Transverse colon (tissue), 4 donors: ENCODE data around the gene ZNF12. TPM values are rescaled to one million over a fixed set of nuclear protein-coding genes. Genes with fewer than 3 reads are reported as not detected.

Experiments used
- DNase-seq: peaks from one replicate; pipeline ENCODE4 v3.0.0-alpha.2; 2019
- H3K27ac ChIP-seq, 4 donors: fragments of 200-600 bp; sonication (generic); 2 replicates each; pipeline ENCODE4 v1.5.1; 2016 to 2018; ENCODE audit warnings: inconsistent platforms in 4 of 4
- H3K27me3 ChIP-seq: fragments of 200-600 bp; sonication (generic); 2 replicates; pipeline ENCODE4 v1.5.1; 2017; ENCODE audit warnings: inconsistent platforms
- H3K36me3 ChIP-seq, 4 donors: fragments of 200-600 bp; sonication (generic); 2 replicates each; pipeline ENCODE4 v1.5.1; 2017 to 2019; ENCODE audit warnings: inconsistent platforms in 4 of 4
- H3K4me1 ChIP-seq, 4 donors: fragments of 200-600 bp; sonication (generic); 2 replicates each; pipeline ENCODE4 v1.5.1; 2017 to 2020; ENCODE audit warnings: inconsistent platforms in 4 of 4
- H3K4me3 ChIP-seq, 4 donors: fragments of 200-600 bp; sonication (generic); 1 replicate in 1 of 4; 2 replicates in 3 of 4; pipeline versions ENCODE4 v1.5.1 to v1.6.1; 2017 to 2019; ENCODE audit warnings: inconsistent platforms in 4 of 4
- H3K9me3 ChIP-seq, 2 donors: fragments of 200-600 bp; sonication (generic); 2 replicates each; pipeline ENCODE4 v1.5.1; 2017 to 2019; ENCODE audit warnings: inconsistent platforms in 2 of 2
- EP300 ChIP-seq: sonication (generic); formaldehyde crosslinking; IDR thresholded peaks from one replicate; pipeline ENCODE4 v1.6.1; 2017; ENCODE audit warnings: antibody characterized with exemption, low read depth
- POLR2A ChIP-seq: fragments of 450-650 bp; IDR thresholded peaks from one replicate; pipeline ENCODE4 v1.6.1; 2016; ENCODE audit warnings: antibody characterized with exemption, mild to moderate bottlenecking, moderate library complexity
- POLR2AphosphoS5 ChIP-seq, 3 donors: sonication (generic); formaldehyde crosslinking; IDR thresholded peaks; one replicate each; pipeline ENCODE4 v1.6.1; 2016; ENCODE audit warnings: antibody characterized with exemption in 3 of 3
- WGBS, 2 donors: methylation state at CpG; one replicate each; pipeline ENCODE4 v1.1.5; 2018; ENCODE audit warnings: low coverage in 1 of 2; 5-methylcytosine and 5-hydroxymethylcytosine counted together
- in situ Hi-C, 4 donors: fragments of 200-750 bp; cut with MboI; loops; one replicate each; pipeline versions ENCODE4 v1.15.0 to v1.15.1; 2017; ENCODE audit warnings: low sequenced_read_pairs in 3 of 4, low pct_ligation_motif_present in 1 of 4, low pct_unique_long_range_greater_than_20kb in 1 of 4
- intact Hi-C: fragments of 100-400 bp; cut with DNase I; formaldehyde crosslinking; loops from one replicate; pipeline ENCODE4 v1.15.1; 2023; ENCODE audit warnings: low total_unique reads
- total RNA-seq, 4 donors: library from RNA; depleted of rRNA; stranded (reverse); fragments of >200 nt; gene quantifications; one replicate each; pipeline ENCODE4 v1.1.0, GENCODE V29; 2016
- TF ChIP-seq, protein P1 (sequence below), 5 experiments: fragments of 200-600 bp in 3 of 5; fragments of 450-650 bp in 2 of 5; sonication (generic) in 3 of 5; IDR thresholded peaks; 1 replicate in 2 of 5; 2 replicates in 3 of 5; pipeline ENCODE4 v1.5.1; 2016 to 2017; ENCODE audit warnings: antibody characterized with exemption in 5 of 5, inconsistent platforms in 3 of 5, mild to moderate bottlenecking in 2 of 5, moderate library complexity in 1 of 5

Gene ZNF12
- total RNA-seq, 4 donors from 2014 or later = 17.5 to 171 (median 33.8) TPM

GRCh38 chr7:6650086-6650485, 56.7 kb downstream of the ZNF12 start:
- no peak for TF ChIP-seq EP300
- TF ChIP-seq POLR2AphosphoS5 (IDR thresholded peaks at IDR 0.05) = no peak
- TF ChIP-seq, protein P1, sequence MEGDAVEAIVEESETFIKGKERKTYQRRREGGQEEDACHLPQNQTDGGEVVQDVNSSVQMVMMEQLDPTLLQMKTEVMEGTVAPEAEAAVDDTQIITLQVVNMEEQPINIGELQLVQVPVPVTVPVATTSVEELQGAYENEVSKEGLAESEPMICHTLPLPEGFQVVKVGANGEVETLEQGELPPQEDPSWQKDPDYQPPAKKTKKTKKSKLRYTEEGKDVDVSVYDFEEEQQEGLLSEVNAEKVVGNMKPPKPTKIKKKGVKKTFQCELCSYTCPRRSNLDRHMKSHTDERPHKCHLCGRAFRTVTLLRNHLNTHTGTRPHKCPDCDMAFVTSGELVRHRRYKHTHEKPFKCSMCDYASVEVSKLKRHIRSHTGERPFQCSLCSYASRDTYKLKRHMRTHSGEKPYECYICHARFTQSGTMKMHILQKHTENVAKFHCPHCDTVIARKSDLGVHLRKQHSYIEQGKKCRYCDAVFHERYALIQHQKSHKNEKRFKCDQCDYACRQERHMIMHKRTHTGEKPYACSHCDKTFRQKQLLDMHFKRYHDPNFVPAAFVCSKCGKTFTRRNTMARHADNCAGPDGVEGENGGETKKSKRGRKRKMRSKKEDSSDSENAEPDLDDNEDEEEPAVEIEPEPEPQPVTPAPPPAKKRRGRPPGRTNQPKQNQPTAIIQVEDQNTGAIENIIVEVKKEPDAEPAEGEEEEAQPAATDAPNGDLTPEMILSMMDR (IDR thresholded peaks at IDR 0.05) = no peak
- no peak for TF ChIP-seq POLR2A
- no peak for DNase-seq
- in situ Hi-C loops (no loop called here), intact Hi-C loops (no loop called here)
- Histone ChIP-seq H3K9me3 (no peaks in the 10 kb centered on the region), H3K27me3 (no peaks in the 10 kb centered on the region), H3K4me3 (no peak overlapping the region), H3K27ac (no peak overlapping the region), H3K4me1 (no peaks in the 10 kb centered on the region), H3K36me3 (peaks cover 0 to 38% (median 13%) of the 10 kb centered on the region in 4 donors)
- WGBS, 2 donors = 89 to 94% methylated on average over 6 to 10 of the region's 10 CpGs

GRCh38 chr7:6649241-6649961, 57.3 kb downstream of the ZNF12 start:
- WGBS, 2 donors = 87 to 92% methylated on average over 2 to 12 of the region's 13 CpGs
- no peak for DNase-seq
- H3K27me3 ChIP-seq = no peaks in the 10 kb centered on the region
- no peaks in the 10 kb centered on the region for H3K9me3 ChIP-seq
- peaks cover 0 to 40% (median 14%) of the 10 kb centered on the region in 4 donors for H3K36me3 ChIP-seq
- in situ Hi-C loops = no loop called here
- no peak for TF ChIP-seq EP300
- TF ChIP-seq POLR2A = no peak
- TF ChIP-seq, protein P1 (IDR thresholded peaks at IDR 0.05) = no peak
- no peak for TF ChIP-seq POLR2AphosphoS5 (IDR thresholded peaks at IDR 0.05)
- no peak overlapping the region for H3K27ac ChIP-seq
- H3K4me1 ChIP-seq = no peaks in the 10 kb centered on the region
- no peak overlapping the region for H3K4me3 ChIP-seq
- intact Hi-C loops = no loop called here

DNA sequence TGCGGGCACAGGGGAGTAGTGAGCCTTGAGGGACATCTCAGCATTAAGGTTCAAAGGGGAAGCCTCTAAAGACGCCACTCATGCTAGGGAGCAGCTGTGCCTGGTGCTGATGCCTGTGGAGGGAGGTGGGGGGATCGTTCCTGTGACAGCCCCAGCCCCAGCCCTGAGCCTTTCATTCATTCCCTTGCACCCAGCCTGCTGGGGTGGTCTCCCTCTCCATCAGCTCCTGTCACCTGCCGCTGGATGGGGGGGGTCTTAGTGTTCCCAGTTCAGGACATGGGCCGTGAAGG, 58.0 kb downstream of the ZNF12 start:
- no peaks in the 10 kb centered on the region for H3K9me3 ChIP-seq

GRCh38 chr7:6648066-6648814, 58.5 kb downstream of the ZNF12 start:
- 86% methylated on average over 17 of the region's 17 CpGs; no CpG with 5 or more reads in 1 of the 2 donors for WGBS, 2 donors
- intact Hi-C loops (no loop called here), in situ Hi-C loops (no loop called here)
- no peak for TF ChIP-seq POLR2A
- TF ChIP-seq, protein P1 (IDR thresholded peaks at IDR 0.05) = no peak
- no peak for TF ChIP-seq EP300
- TF ChIP-seq POLR2AphosphoS5 (IDR thresholded peaks at IDR 0.05) = no peak
- no peaks in the 10 kb centered on the region for H3K4me1 ChIP-seq
- H3K27ac ChIP-seq = no peak overlapping the region
- peaks cover 0 to 45% (median 15%) of the 10 kb centered on the region in 4 donors for H3K36me3 ChIP-seq
- no peaks in the 10 kb centered on the region for H3K27me3 ChIP-seq
- DNase-seq = no peak
- H3K4me3 ChIP-seq = no peak overlapping the region
- no peaks in the 10 kb centered on the region for H3K9me3 ChIP-seq

More for the DNA sequence above, 58.0 kb downstream of the ZNF12 start:
- H3K4me1 ChIP-seq = no peaks in the 10 kb centered on the region
- intact Hi-C loops = no loop called here
- H3K27ac ChIP-seq = no peak overlapping the region
- DNase-seq = no peak
- H3K4me3 ChIP-seq = no peak overlapping the region
- 90 to 100% methylated on average over 2 to 5 of the region's 5 CpGs for WGBS, 2 donors
- in situ Hi-C loops = no loop called here
- TF ChIP-seq EP300 (no peak), POLR2A (no peak), POLR2AphosphoS5 (IDR thresholded peaks at IDR 0.05) (no peak)
- TF ChIP-seq, protein P1 (IDR thresholded peaks at IDR 0.05) = no peak
- peaks cover 0 to 40% (median 14%) of the 10 kb centered on the region in 4 donors for H3K36me3 ChIP-seq
- no peaks in the 10 kb centered on the region for H3K27me3 ChIP-seq
